Measurements from ENCODE around the gene EZH1.

The EZH1 gene

GRCh38 chr17:42697108-42697811, 47.6 kb downstream of the EZH1 start:
- Histone ChIP-seq H3K4me3 (ENCODE audit: insufficient read depth, low read depth, low read length, poor library complexity, severe bottlenecking) (no peak overlapping the region), H3K27me3 (replicated peaks; ENCODE audit: control insufficient read depth, insufficient read depth, low read length, poor library complexity, severe bottlenecking) (no peaks in the 10 kb centered on the region), H3K4me1 (ENCODE audit: control insufficient read depth, insufficient read depth, low read length, poor library complexity, severe bottlenecking) (no peaks in the 10 kb centered on the region), H3K27ac (ENCODE audit: insufficient read depth, low read length, poor library complexity, severe bottlenecking) (no peak overlapping the region), H3K9me3 (ENCODE audit: control insufficient read depth, low read length) (no peaks in the 10 kb centered on the region), H3K36me3 (ENCODE audit: control insufficient read depth, insufficient read depth, low read length) (peaks cover 26% of the 10 kb centered on the region)
- DNase-seq, result no peak

DNA sequence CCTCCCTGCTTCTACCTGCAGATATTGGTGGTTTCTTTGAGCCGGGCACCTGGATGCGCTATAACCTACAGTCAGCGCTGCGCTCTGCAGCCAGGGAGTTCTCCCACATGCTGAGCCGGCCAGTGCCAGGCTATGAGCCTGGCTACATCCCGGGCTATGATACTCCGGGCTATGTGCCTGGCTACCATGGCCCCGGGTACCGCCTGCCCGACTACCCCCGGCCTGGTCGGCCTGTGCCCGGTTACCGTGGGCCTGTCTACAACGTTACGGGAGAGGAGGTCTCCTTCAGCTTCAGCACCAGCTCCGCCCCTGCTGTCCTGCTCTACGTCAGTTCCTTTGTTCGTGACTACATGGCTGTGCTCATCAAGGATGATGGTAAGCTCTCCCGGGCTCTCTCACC, 49.3 kb downstream of the EZH1 start:
- H3K4me1 ChIP-seq (ENCODE audit: control insufficient read depth, insufficient read depth, low read length, poor library complexity, severe bottlenecking), result no peaks in the 10 kb centered on the region
- peaks cover 10% of the 10 kb centered on the region for H3K36me3 ChIP-seq (ENCODE audit: control insufficient read depth, insufficient read depth, low read length)
- H3K27me3 ChIP-seq (replicated peaks; ENCODE audit: control insufficient read depth, insufficient read depth, low read length, poor library complexity, severe bottlenecking), result no peaks in the 10 kb centered on the region
- H3K27ac ChIP-seq (ENCODE audit: insufficient read depth, low read length, poor library complexity, severe bottlenecking), result no peak overlapping the region
- no peak for DNase-seq
- no peak overlapping the region for H3K4me3 ChIP-seq (ENCODE audit: insufficient read depth, low read depth, low read length, poor library complexity, severe bottlenecking)
- no peaks in the 10 kb centered on the region for H3K9me3 ChIP-seq (ENCODE audit: control insufficient read depth, low read length)

DNA sequence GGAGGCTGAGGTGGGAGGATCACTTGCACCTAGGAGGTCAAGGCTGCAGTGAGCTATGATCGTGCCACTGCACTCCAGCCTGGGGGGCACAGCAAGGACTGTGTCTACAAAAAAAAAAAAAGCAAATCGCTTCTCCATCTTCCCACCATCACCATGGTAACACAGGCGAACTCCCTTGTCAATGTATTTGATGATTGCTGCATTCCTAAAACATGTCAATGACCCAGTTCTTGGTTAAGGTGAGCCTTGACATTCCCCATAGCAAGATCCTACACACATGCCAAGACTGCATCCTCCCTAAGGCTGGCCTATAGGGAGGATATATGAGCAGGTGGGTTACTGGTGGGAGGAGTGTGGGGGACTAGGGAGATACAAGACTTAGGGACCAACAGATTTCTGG, 50.3 kb downstream of the EZH1 start:
- DNase-seq, result no peak
- no peaks in the 10 kb centered on the region for H3K9me3 ChIP-seq (ENCODE audit: control insufficient read depth, low read length)
- H3K27me3 ChIP-seq (replicated peaks; ENCODE audit: control insufficient read depth, insufficient read depth, low read length, poor library complexity, severe bottlenecking), result no peaks in the 10 kb centered on the region
- peaks cover 8% of the 10 kb centered on the region for H3K36me3 ChIP-seq (ENCODE audit: control insufficient read depth, insufficient read depth, low read length)
- no peak overlapping the region for H3K27ac ChIP-seq (ENCODE audit: insufficient read depth, low read length, poor library complexity, severe bottlenecking)
- H3K4me3 ChIP-seq (ENCODE audit: insufficient read depth, low read depth, low read length, poor library complexity, severe bottlenecking), result no peak overlapping the region
- H3K4me1 ChIP-seq (ENCODE audit: control insufficient read depth, insufficient read depth, low read length, poor library complexity, severe bottlenecking), result no peaks in the 10 kb centered on the region

DNA sequence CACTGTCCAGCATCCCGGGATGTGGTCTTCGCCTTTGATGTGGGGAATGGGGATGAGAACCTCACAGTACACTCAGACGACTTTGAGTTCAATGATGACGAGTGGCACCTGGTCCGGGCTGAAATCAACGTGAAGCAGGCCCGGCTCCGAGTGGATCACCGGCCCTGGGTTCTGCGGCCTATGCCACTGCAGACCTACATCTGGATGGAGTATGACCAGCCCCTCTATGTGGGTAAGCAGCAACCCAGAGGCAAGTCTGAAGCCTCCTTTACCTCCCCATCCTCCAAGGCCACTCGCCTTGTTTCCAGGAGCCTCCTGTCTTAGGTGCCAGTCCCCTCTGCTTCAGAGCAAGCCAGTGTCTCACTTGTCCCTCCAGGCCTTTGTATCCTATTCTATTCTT, 52.4 kb downstream of the EZH1 start:
- Histone ChIP-seq H3K36me3 (ENCODE audit: control insufficient read depth, insufficient read depth, low read length) (peaks cover 2% of the 10 kb centered on the region), H3K27me3 (replicated peaks; ENCODE audit: control insufficient read depth, insufficient read depth, low read length, poor library complexity, severe bottlenecking) (no peaks in the 10 kb centered on the region), H3K27ac (ENCODE audit: insufficient read depth, low read length, poor library complexity, severe bottlenecking) (no peak overlapping the region), H3K4me3 (ENCODE audit: insufficient read depth, low read depth, low read length, poor library complexity, severe bottlenecking) (no peak overlapping the region), H3K4me1 (ENCODE audit: control insufficient read depth, insufficient read depth, low read length, poor library complexity, severe bottlenecking) (no peaks in the 10 kb centered on the region), H3K9me3 (ENCODE audit: control insufficient read depth, low read length) (no peaks in the 10 kb centered on the region)
- no peak for DNase-seq

DNA sequence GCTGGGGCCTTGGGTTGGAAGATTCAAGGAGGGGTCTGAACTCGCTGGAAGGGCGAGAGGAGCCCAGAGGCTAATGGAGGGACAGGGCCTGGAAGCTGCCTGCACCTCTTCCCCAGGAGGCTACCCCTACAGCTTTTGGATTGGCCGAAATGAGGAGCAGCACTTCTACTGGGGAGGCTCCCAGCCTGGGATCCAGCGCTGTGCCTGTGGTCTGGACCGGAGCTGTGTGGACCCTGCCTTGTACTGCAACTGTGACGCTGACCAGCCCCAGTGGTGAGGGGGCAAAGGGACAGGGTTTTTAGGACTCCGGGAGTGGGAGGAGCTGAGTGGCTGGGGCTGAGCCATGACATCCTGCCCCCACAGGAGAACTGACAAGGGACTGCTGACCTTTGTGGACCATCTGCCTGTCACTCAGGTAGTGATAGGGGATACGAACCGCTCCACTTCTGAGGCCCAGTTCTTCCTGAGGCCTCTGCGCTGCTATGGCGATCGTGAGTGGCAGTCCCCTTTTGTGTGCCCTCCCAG, 53.8 kb downstream of the EZH1 start:
- H3K36me3 ChIP-seq (ENCODE audit: control insufficient read depth, insufficient read depth, low read length), result no peaks in the 10 kb centered on the region
- H3K9me3 ChIP-seq (ENCODE audit: control insufficient read depth, low read length), result no peaks in the 10 kb centered on the region
- no peaks in the 10 kb centered on the region for H3K4me1 ChIP-seq (ENCODE audit: control insufficient read depth, insufficient read depth, low read length, poor library complexity, severe bottlenecking)
- H3K27me3 ChIP-seq (replicated peaks; ENCODE audit: control insufficient read depth, insufficient read depth, low read length, poor library complexity, severe bottlenecking), result no peaks in the 10 kb centered on the region
- H3K4me3 ChIP-seq (ENCODE audit: insufficient read depth, low read depth, low read length, poor library complexity, severe bottlenecking), result no peak overlapping the region
- no peak overlapping the region for H3K27ac ChIP-seq (ENCODE audit: insufficient read depth, low read length, poor library complexity, severe bottlenecking)
- no peak for DNase-seq

DNA sequence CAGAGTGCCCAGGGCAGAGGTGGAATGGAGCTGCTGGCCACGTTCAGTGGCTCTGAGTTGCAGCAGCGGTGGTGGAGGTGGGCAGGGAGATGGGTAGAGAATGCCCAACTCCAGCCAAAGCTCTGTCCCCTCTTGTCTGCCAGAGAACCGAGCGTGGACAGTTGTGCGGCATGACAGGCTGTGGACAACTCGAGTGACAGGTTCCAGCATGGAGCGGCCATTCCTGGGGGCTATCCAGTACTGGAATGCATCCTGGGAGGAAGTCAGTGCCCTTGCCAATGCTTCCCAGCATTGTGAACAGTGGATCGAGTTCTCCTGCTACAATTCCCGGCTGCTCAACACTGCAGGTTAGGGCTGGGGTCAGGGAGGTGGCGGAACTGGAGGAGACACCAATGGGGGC, 54.2 kb downstream of the EZH1 start:
- no peak for DNase-seq
- Histone ChIP-seq H3K27ac (ENCODE audit: insufficient read depth, low read length, poor library complexity, severe bottlenecking) (no peak overlapping the region), H3K9me3 (ENCODE audit: control insufficient read depth, low read length) (no peaks in the 10 kb centered on the region), H3K4me1 (ENCODE audit: control insufficient read depth, insufficient read depth, low read length, poor library complexity, severe bottlenecking) (no peaks in the 10 kb centered on the region), H3K36me3 (ENCODE audit: control insufficient read depth, insufficient read depth, low read length) (no peaks in the 10 kb centered on the region), H3K27me3 (replicated peaks; ENCODE audit: control insufficient read depth, insufficient read depth, low read length, poor library complexity, severe bottlenecking) (no peaks in the 10 kb centered on the region), H3K4me3 (ENCODE audit: insufficient read depth, low read depth, low read length, poor library complexity, severe bottlenecking) (no peak overlapping the region)

GRCh38 chr17:42687707-42688320, 57.0 kb downstream of the EZH1 start:
- Histone ChIP-seq H3K4me1 (ENCODE audit: control insufficient read depth, insufficient read depth, low read length, poor library complexity, severe bottlenecking) (peaks cover 7% of the 10 kb centered on the region), H3K27me3 (replicated peaks; ENCODE audit: control insufficient read depth, insufficient read depth, low read length, poor library complexity, severe bottlenecking) (no peaks in the 10 kb centered on the region), H3K27ac (ENCODE audit: insufficient read depth, low read length, poor library complexity, severe bottlenecking) (no peak overlapping the region), H3K4me3 (ENCODE audit: insufficient read depth, low read depth, low read length, poor library complexity, severe bottlenecking) (no peak overlapping the region), H3K36me3 (ENCODE audit: control insufficient read depth, insufficient read depth, low read length) (no peaks in the 10 kb centered on the region), H3K9me3 (ENCODE audit: control insufficient read depth, low read length) (no peaks in the 10 kb centered on the region)
- no peak for DNase-seq

DNA sequence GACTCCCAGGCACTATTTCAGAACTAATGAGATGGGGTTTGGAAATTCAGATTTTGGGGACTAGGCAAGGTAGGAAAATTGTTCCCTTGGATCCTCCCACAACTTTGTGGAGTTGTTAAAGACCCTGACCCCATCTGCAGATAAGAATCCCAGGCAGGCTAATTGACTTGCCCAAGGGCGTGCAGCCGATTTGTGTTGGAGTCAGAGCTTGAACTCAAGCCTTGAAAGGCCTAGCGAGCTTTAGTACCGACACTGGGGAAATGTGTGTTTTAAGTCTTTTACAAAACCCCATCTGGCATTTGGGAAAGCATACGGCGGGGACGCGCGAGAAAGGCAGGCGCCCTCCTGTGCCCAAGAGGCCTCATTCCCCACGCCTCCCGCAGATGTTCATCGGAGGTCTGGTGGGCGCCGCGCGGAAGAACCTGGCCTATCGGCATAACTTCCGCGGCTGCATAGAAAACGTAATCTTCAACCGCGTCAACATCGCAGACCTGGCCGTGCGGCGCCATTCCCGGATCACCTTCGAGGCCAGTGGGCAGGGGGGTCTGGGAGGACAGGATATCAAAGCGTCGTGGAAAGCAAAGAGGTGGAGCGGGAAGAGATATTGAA, 58.2 kb downstream of the EZH1 start:
- Histone ChIP-seq H3K27me3 (replicated peaks; ENCODE audit: control insufficient read depth, insufficient read depth, low read length, poor library complexity, severe bottlenecking) (peaks cover 8% of the 10 kb centered on the region), H3K9me3 (ENCODE audit: control insufficient read depth, low read length) (no peaks in the 10 kb centered on the region), H3K36me3 (ENCODE audit: control insufficient read depth, insufficient read depth, low read length) (no peaks in the 10 kb centered on the region), H3K4me3 (ENCODE audit: insufficient read depth, low read depth, low read length, poor library complexity, severe bottlenecking) (no peak overlapping the region), H3K27ac (ENCODE audit: insufficient read depth, low read length, poor library complexity, severe bottlenecking) (no peak overlapping the region), H3K4me1 (ENCODE audit: control insufficient read depth, insufficient read depth, low read length, poor library complexity, severe bottlenecking) (peaks cover 18% of the 10 kb centered on the region)
- DNase-seq, result no peak

DNA sequence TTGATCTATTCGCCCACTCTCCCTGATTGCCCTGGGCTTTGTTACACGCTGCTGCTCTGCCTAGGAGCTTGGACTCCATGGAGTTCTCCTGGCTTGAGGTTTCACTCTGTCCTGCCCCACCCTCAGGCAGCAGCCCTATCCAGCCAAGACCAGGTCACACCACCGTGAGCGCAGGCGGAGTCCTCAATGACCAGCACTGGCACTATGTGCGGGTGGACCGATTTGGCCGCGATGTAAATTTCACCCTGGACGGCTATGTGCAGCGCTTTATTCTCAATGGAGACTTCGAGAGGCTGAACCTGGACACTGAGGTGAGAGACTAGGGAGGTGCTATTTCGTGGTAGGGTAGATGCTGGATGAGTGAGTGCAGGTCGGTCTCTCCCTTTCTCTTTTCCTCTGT, 59.0 kb downstream of the EZH1 start:
- peaks cover 13% of the 10 kb centered on the region for H3K27me3 ChIP-seq (replicated peaks; ENCODE audit: control insufficient read depth, insufficient read depth, low read length, poor library complexity, severe bottlenecking)
- H3K9me3 ChIP-seq (ENCODE audit: control insufficient read depth, low read length), result no peaks in the 10 kb centered on the region
- no peak overlapping the region for H3K27ac ChIP-seq (ENCODE audit: insufficient read depth, low read length, poor library complexity, severe bottlenecking)
- DNase-seq, result no peak
- no peaks in the 10 kb centered on the region for H3K36me3 ChIP-seq (ENCODE audit: control insufficient read depth, insufficient read depth, low read length)
- no peak overlapping the region for H3K4me3 ChIP-seq (ENCODE audit: insufficient read depth, low read depth, low read length, poor library complexity, severe bottlenecking)
- H3K4me1 ChIP-seq (ENCODE audit: control insufficient read depth, insufficient read depth, low read length, poor library complexity, severe bottlenecking), result peaks cover 23% of the 10 kb centered on the region

DNA sequence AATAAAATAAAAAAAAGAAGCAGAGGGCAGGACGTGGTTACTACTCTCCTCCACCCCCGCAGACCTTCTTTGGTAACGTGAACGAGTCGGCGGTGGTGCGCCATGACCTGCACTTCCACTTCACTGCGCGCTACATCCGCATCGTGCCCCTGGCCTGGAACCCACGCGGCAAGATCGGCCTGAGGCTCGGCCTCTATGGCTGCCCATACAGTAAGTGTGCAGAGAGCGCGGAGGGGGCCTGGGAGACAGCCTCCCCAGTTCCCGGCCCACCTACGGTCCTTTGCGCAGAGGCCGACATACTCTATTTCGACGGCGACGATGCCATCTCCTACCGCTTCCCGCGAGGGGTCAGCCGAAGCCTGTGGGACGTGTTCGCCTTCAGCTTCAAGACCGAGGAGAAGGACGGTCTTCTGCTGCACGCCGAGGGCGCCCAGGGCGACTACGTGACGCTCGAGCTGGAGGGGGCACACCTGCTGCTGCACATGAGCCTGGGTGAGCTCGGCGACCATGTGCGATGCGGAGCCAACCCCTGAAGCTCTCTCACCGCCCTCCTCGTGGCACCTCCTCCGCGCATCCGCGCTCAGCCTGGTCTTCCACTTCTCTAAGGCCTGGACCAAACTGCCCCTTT, 59.8 kb downstream of the EZH1 start:
- no peaks in the 10 kb centered on the region for H3K9me3 ChIP-seq (ENCODE audit: control insufficient read depth, low read length)
- no peak for DNase-seq
- H3K36me3 ChIP-seq (ENCODE audit: control insufficient read depth, insufficient read depth, low read length), result no peaks in the 10 kb centered on the region
- H3K27ac ChIP-seq (ENCODE audit: insufficient read depth, low read length, poor library complexity, severe bottlenecking), result no peak overlapping the region
- H3K4me1 ChIP-seq (ENCODE audit: control insufficient read depth, insufficient read depth, low read length, poor library complexity, severe bottlenecking), result peaks cover 26% of the 10 kb centered on the region
- H3K4me3 ChIP-seq (ENCODE audit: insufficient read depth, low read depth, low read length, poor library complexity, severe bottlenecking), result no peak overlapping the region
- H3K27me3 ChIP-seq (replicated peaks; ENCODE audit: control insufficient read depth, insufficient read depth, low read length, poor library complexity, severe bottlenecking), result peaks cover 13% of the 10 kb centered on the region

Measured in effector memory CD4-positive, alpha-beta T cell (primary cell).